Measurements from ENCODE around the gene THSD7B.

- TF ChIP-seq CHD2 (IDR thresholded peaks at IDR 0.05; ENCODE audit: low read length) = no peak
- no peak for TF ChIP-seq POLR2A (IDR thresholded peaks at IDR 0.05; ENCODE audit: control extremely low read depth in 1 of 2, low read depth in 2 of 2, low read length in 2 of 2)
These were observed 150.8 kb downstream of the THSD7B start for GRCh38 chr2:136916131-136916530.
